Chondrocyte (in vitro differentiated cells): ENCODE measurements around the gene OSBPL3. TPM values are rescaled to one million over a fixed set of nuclear protein-coding genes. Genes with fewer than 3 reads are reported as not detected.

ENCODE experiments used
- DNase-seq: peaks from one replicate; pipeline ENCODE4 v3.0.0; 2021; ENCODE audit warnings: mixed read lengths, low spot score
- H3K27ac Mint-ChIP-seq: one replicate; pipeline ENCODE4 v1.8.0; 2021; ENCODE audit warnings: mild to moderate bottlenecking, moderate library complexity, mixed read lengths; ENCODE audit not compliant: unreplicated experiment
- H3K27me3 Mint-ChIP-seq: 2 replicates; pipeline ENCODE4 v1.8.0; 2021; ENCODE audit warnings: low read depth, mixed read lengths
- H3K36me3 Mint-ChIP-seq: 2 replicates; pipeline ENCODE4 v1.8.0; 2021; ENCODE audit warnings: low read depth, mixed read lengths
- H3K4me1 Mint-ChIP-seq: 2 replicates; pipeline ENCODE4 v1.8.0; 2021; ENCODE audit warnings: low read depth, mild to moderate bottlenecking, mixed read lengths
- H3K4me3 Mint-ChIP-seq: one replicate; pipeline ENCODE4 v1.8.0; 2021; ENCODE audit warnings: mild to moderate bottlenecking, moderate library complexity, mixed read lengths; ENCODE audit not compliant: unreplicated experiment
- H3K9me3 Mint-ChIP-seq: 2 replicates; pipeline ENCODE4 v1.8.0; 2021; ENCODE audit warnings: low read depth, mixed read lengths
- CTCF ChIP-seq: fragments of 200-600 bp; sonication (generic); IDR thresholded peaks from 2 replicates; pipeline ENCODE4 v1.5.0; 2021; ENCODE audit warnings: antibody characterized with exemption, mild to moderate bottlenecking, moderate library complexity
- total RNA-seq: library from RNA; stranded (reverse); gene quantifications from 3 replicates; pipeline ENCODE4 v1.2.1, GENCODE V29; 2021

The OSBPL3 gene
- total RNA-seq, 1 donor from 2014 or later: 5.7 TPM

GRCh38 chr7:24902931-24903330 is 77.0 kb downstream of the OSBPL3 start:
- Mint-ChIP-seq H3K27me3 (no peaks in the 10 kb centered on the region), H3K27ac (no peak overlapping the region), H3K36me3 (no peaks in the 10 kb centered on the region), H3K4me3 (no peak overlapping the region), H3K9me3 (no peaks in the 10 kb centered on the region), H3K4me1 (peaks cover 8% of the 10 kb centered on the region)
- TF ChIP-seq CTCF: no peak
- no peak for DNase-seq

- TF ChIP-seq CTCF: no peak
- Mint-ChIP-seq H3K4me1 (peaks cover 8% of the 10 kb centered on the region), H3K4me3 (no peak overlapping the region), H3K36me3 (no peaks in the 10 kb centered on the region), H3K9me3 (no peaks in the 10 kb centered on the region), H3K27ac (no peak overlapping the region), H3K27me3 (no peaks in the 10 kb centered on the region)
- no peak for DNase-seq
Measured at GRCh38 chr7:24902276-24902675, 77.7 kb downstream of the OSBPL3 start.

- Mint-ChIP-seq H3K4me1 (peaks cover 8% of the 10 kb centered on the region), H3K27ac (no peak overlapping the region), H3K9me3 (no peaks in the 10 kb centered on the region), H3K27me3 (no peaks in the 10 kb centered on the region), H3K4me3 (no peak overlapping the region), H3K36me3 (no peaks in the 10 kb centered on the region)
- DNase-seq: no peak
- no peak for TF ChIP-seq CTCF
Measured at GRCh38 chr7:24899905-24900304, 80.1 kb downstream of the OSBPL3 start.

- no peaks in the 10 kb centered on the region for H3K36me3 Mint-ChIP-seq
- H3K4me1 Mint-ChIP-seq: peaks cover 8% of the 10 kb centered on the region
- H3K9me3 Mint-ChIP-seq: no peaks in the 10 kb centered on the region
- no peaks in the 10 kb centered on the region for H3K27me3 Mint-ChIP-seq
- H3K27ac Mint-ChIP-seq: no peak overlapping the region
- no peak overlapping the region for H3K4me3 Mint-ChIP-seq
- no peak for DNase-seq
- TF ChIP-seq CTCF: no peak
Measured at GRCh38 chr7:24899161-24899560, 80.8 kb downstream of the OSBPL3 start.

GRCh38 chr7:24898691-24899090 is 81.3 kb downstream of the OSBPL3 start:
- Mint-ChIP-seq H3K27ac (no peak overlapping the region), H3K4me3 (no peak overlapping the region)
- no peak for TF ChIP-seq CTCF

More at GRCh38 chr7:24898691-24899090, 81.3 kb downstream of the OSBPL3 start:
- Mint-ChIP-seq H3K27me3 (no peaks in the 10 kb centered on the region), H3K4me1 (peaks cover 8% of the 10 kb centered on the region), H3K36me3 (no peaks in the 10 kb centered on the region), H3K9me3 (no peaks in the 10 kb centered on the region)
- DNase-seq: no peak
